ENCODE measurements around the gene ARHGAP23.
"Not testable (repeated sequence)": the region's sequence is repeated elsewhere in the genome, so short reads cannot be mapped to it uniquely, and the experiment has no call there.

- peak; percentile 25; the same call in 1 of the 2 replicates for TF ChIP-seq CTCF (IDR thresholded peaks at IDR 0.05; ENCODE audit: low read length)
- TF ChIP-seq EZH2 (IDR thresholded peaks at IDR 0.05; ENCODE audit: borderline replicate concordance, low read length), result not testable (repeated sequence)
Observed at GRCh38 chr17:38474666-38475065, 46.4 kb downstream of the ARHGAP23 start.

Data from OCI-LY1 (cell line).